Measurements from ENCODE around the gene ARHGAP4. TPM values are rescaled to one million over a fixed set of nuclear protein-coding genes. Genes with fewer than 3 reads are reported as not detected.

Gene ARHGAP4
- total and polyA plus RNA-seq, 4 donors: 34.2 to 114 (median 80.4) TPM

GRCh38 chrX:153861733-153862310 lies 64.2 kb downstream of the ARHGAP4 start:
- no peak overlapping the region for H3K4me3 ChIP-seq
- WGBS, 2 donors: 69 to 93% methylated on average over 3 to 21 of the region's 21 CpGs
- no peak for DNase-seq

GRCh38 chrX:153861151-153861550 lies 64.9 kb downstream of the ARHGAP4 start:
- Histone ChIP-seq H3K4me1 (ENCODE audit: control insufficient read depth in 5 of 5, insufficient read depth in 5 of 5, low read length in 5 of 5) (no peaks in the 10 kb centered on the region), H3K9me3 (ENCODE audit: control insufficient read depth in 4 of 4, insufficient read depth in 3 of 4, low read length in 3 of 4) (peaks cover 0 to 4% (median 0%) of the 10 kb centered on the region in 4 donors), H3K4me3 (no peak overlapping the region), H3K27me3 (ENCODE audit: control insufficient read depth in 3 of 3, insufficient read depth in 3 of 3, low read length in 2 of 3) (peaks cover 4 to 21% (median 4%) of the 10 kb centered on the region in 3 donors), H3K27ac (ENCODE audit: low read depth in 1 of 2, low read length in 1 of 2) (no peak overlapping the region), H3K9ac (ENCODE audit: insufficient read depth in 1 of 2, low read length in 2 of 2) (no peak overlapping the region), H3K36me3 (ENCODE audit: control insufficient read depth in 4 of 4, insufficient read depth in 4 of 4, low read length in 4 of 4) (no peaks in the 10 kb centered on the region)
- TF ChIP-seq, protein P1, sequence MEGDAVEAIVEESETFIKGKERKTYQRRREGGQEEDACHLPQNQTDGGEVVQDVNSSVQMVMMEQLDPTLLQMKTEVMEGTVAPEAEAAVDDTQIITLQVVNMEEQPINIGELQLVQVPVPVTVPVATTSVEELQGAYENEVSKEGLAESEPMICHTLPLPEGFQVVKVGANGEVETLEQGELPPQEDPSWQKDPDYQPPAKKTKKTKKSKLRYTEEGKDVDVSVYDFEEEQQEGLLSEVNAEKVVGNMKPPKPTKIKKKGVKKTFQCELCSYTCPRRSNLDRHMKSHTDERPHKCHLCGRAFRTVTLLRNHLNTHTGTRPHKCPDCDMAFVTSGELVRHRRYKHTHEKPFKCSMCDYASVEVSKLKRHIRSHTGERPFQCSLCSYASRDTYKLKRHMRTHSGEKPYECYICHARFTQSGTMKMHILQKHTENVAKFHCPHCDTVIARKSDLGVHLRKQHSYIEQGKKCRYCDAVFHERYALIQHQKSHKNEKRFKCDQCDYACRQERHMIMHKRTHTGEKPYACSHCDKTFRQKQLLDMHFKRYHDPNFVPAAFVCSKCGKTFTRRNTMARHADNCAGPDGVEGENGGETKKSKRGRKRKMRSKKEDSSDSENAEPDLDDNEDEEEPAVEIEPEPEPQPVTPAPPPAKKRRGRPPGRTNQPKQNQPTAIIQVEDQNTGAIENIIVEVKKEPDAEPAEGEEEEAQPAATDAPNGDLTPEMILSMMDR (IDR thresholded peaks at IDR 0.05; ENCODE audit: control extremely low read depth, extremely low read depth): no peak
- ATAC-seq (ENCODE audit: insufficient read depth, low FRiP score) (no peak), DNase-seq (no peak)
- WGBS, 2 donors: 65 to 74% methylated on average over 10 of the region's 10 CpGs

More at GRCh38 chrX:153861733-153862310, 64.2 kb downstream of the ARHGAP4 start:
- Histone ChIP-seq H3K9me3 (ENCODE audit: control insufficient read depth in 4 of 4, insufficient read depth in 3 of 4, low read length in 3 of 4) (peaks cover 0 to 4% (median 0%) of the 10 kb centered on the region in 4 donors), H3K27ac (ENCODE audit: low read depth in 1 of 2, low read length in 1 of 2) (no peak overlapping the region), H3K4me1 (ENCODE audit: control insufficient read depth in 5 of 5, insufficient read depth in 5 of 5, low read length in 5 of 5) (no peaks in the 10 kb centered on the region), H3K36me3 (ENCODE audit: control insufficient read depth in 4 of 4, insufficient read depth in 4 of 4, low read length in 4 of 4) (no peaks in the 10 kb centered on the region), H3K9ac (ENCODE audit: insufficient read depth in 1 of 2, low read length in 2 of 2) (no peak overlapping the region), H3K27me3 (ENCODE audit: control insufficient read depth in 3 of 3, insufficient read depth in 3 of 3, low read length in 2 of 3) (peaks cover 2 to 18% (median 4%) of the 10 kb centered on the region in 3 donors)
- no peak for ATAC-seq (ENCODE audit: insufficient read depth, low FRiP score)
- TF ChIP-seq, protein P1 (IDR thresholded peaks at IDR 0.05; ENCODE audit: control extremely low read depth, extremely low read depth): no peak

Other genes starting within 250 kb of the ARHGAP4 start
- 10 to 100 TPM in 1 of 2 donors, 1 to 10 TPM in 1; 9.6 to 21.5 TPM for gene SLC6A8, start 238.3 kb downstream of the ARHGAP4 start, total RNA-seq
- 10 to 100 TPM in 1 of 2 donors, 1 to 10 TPM in 1; 5.3 to 10.2 TPM for gene SLC6A8, start 238.3 kb downstream of the ARHGAP4 start, polyA plus RNA-seq
- 100 to 1,000 TPM in 1 of 2 donors, 10 to 100 TPM in 1; 76.8 to 233 TPM for gene BCAP31, start 201.9 kb downstream of the ARHGAP4 start, total RNA-seq
- gene BCAP31, start 201.9 kb downstream of the ARHGAP4 start, polyA plus RNA-seq: 100 to 1,000 TPM; 180 to 283 TPM
- 10 to 100 TPM in 1 of 2 donors, 1 to 10 TPM in 1; 5.7 to 19.7 TPM for gene ABCD1, start 201.4 kb downstream of the ARHGAP4 start, total RNA-seq
- 10 to 100 TPM in 1 of 2 donors, 1 to 10 TPM in 1; 7.9 to 12.7 TPM for gene ABCD1, start 201.4 kb downstream of the ARHGAP4 start, polyA plus RNA-seq
- gene PLXNB3, start 162.0 kb downstream of the ARHGAP4 start, total RNA-seq: 1 to 10 TPM; 1.0 to 2.6 TPM
- gene PLXNB3, start 162.0 kb downstream of the ARHGAP4 start, polyA plus RNA-seq: 1 to 10 TPM; 1.2 to 1.7 TPM
- under 1 TPM; 0.15 to 0.23 TPM for gene SRPK3, start 145.2 kb downstream of the ARHGAP4 start, total RNA-seq
- under 1 TPM; 0.04 to 0.14 TPM for gene SRPK3, start 145.2 kb downstream of the ARHGAP4 start, polyA plus RNA-seq
- 10 to 100 TPM; 30.4 to 58.5 TPM for gene IDH3G, start 131.9 kb downstream of the ARHGAP4 start, total RNA-seq
- gene IDH3G, start 131.9 kb downstream of the ARHGAP4 start, polyA plus RNA-seq: 10 to 100 TPM; 51.0 to 65.5 TPM
- 100 to 1,000 TPM in 1 of 2 donors, 10 to 100 TPM in 1; 84.2 to 413 TPM for gene SSR4, start 131.6 kb downstream of the ARHGAP4 start, total RNA-seq
- gene SSR4, start 131.6 kb downstream of the ARHGAP4 start, polyA plus RNA-seq: 1,000 to 10,000 TPM in 1 of 2 donors, 100 to 1,000 TPM in 1; 721 to 1,008 TPM
- 1 to 10 TPM; 3.6 to 8.1 TPM for gene PDZD4, start 95.7 kb downstream of the ARHGAP4 start, total RNA-seq
- gene PDZD4, start 95.7 kb downstream of the ARHGAP4 start, polyA plus RNA-seq: 1 to 10 TPM; 2.3 to 3.9 TPM
- gene L1CAM, start 40.1 kb downstream of the ARHGAP4 start, total RNA-seq: under 1 TPM; 0.74 to 0.83 TPM
- gene L1CAM, start 40.1 kb downstream of the ARHGAP4 start, polyA plus RNA-seq: under 1 TPM; 0.19 to 0.20 TPM
- 1 to 10 TPM in 1 of 2 donors, under 1 TPM in 1; 0.98 to 2.5 TPM for gene AVPR2, start 21.6 kb downstream of the ARHGAP4 start, total RNA-seq
- gene AVPR2, start 21.6 kb downstream of the ARHGAP4 start, polyA plus RNA-seq: under 1 TPM; 0.51 to 0.70 TPM
- gene NAA10, start 8.8 kb upstream of the ARHGAP4 start, total RNA-seq: 10 to 100 TPM; 33.1 to 92.0 TPM
- gene NAA10, start 8.8 kb upstream of the ARHGAP4 start, polyA plus RNA-seq: 100 to 1,000 TPM; 117 to 146 TPM
- 10 to 100 TPM; 16.6 to 53.5 TPM for gene RENBP, start 18.4 kb upstream of the ARHGAP4 start, total RNA-seq
- 10 to 100 TPM; 70.4 to 90.8 TPM for gene RENBP, start 18.4 kb upstream of the ARHGAP4 start, polyA plus RNA-seq
- gene HCFC1, start 45.6 kb upstream of the ARHGAP4 start, total RNA-seq: 10 to 100 TPM; 25.3 to 59.4 TPM
- gene HCFC1, start 45.6 kb upstream of the ARHGAP4 start, polyA plus RNA-seq: 10 to 100 TPM; 10.7 to 22.9 TPM
- 10 to 100 TPM in 1 of 2 donors, 1 to 10 TPM in 1; 1.8 to 11.4 TPM for gene TMEM187, start 46.5 kb upstream of the ARHGAP4 start, total RNA-seq
- gene TMEM187, start 46.5 kb upstream of the ARHGAP4 start, polyA plus RNA-seq: 1 to 10 TPM; 3.1 to 8.6 TPM
- gene IRAK1, start 93.6 kb upstream of the ARHGAP4 start, total RNA-seq: 100 to 1,000 TPM in 1 of 2 donors, 10 to 100 TPM in 1; 24.6 to 153 TPM
- 100 to 1,000 TPM in 1 of 2 donors, 10 to 100 TPM in 1; 64.5 to 131 TPM for gene IRAK1, start 93.6 kb upstream of the ARHGAP4 start, polyA plus RNA-seq
- gene MECP2, start 171.5 kb upstream of the ARHGAP4 start, total RNA-seq: 10 to 100 TPM; 53.4 to 62.9 TPM
- 10 to 100 TPM; 20.4 to 24.5 TPM for gene MECP2, start 171.5 kb upstream of the ARHGAP4 start, polyA plus RNA-seq
- gene OPN1LW, start 218.0 kb upstream of the ARHGAP4 start, total RNA-seq: not detected
- not detected for gene OPN1LW, start 218.0 kb upstream of the ARHGAP4 start, polyA plus RNA-seq

Data from lung (tissue), 12 donors.